IPS DF 6.9 (cell line): ENCODE measurements around the gene DNAAF5.

Experiments
- DNase-seq: peaks from one replicate; pipeline ENCODE4 v3.0.0-alpha.2; 2013; ENCODE audit warnings: low read depth, low spot score
- H3K27ac ChIP-seq: one replicate; pipeline ENCODE4 v1.5.1; 2013; ENCODE audit warnings: low read length, control low read depth
- H3K27me3 ChIP-seq: 2 replicates; pipeline ENCODE4 v1.6.1; 2013; ENCODE audit warnings: mild to moderate bottlenecking, low read length; ENCODE audit not compliant: control insufficient read depth, insufficient read depth
- H3K36me3 ChIP-seq: 2 replicates; pipeline ENCODE4 v1.6.1; 2013; ENCODE audit warnings: low read length; ENCODE audit not compliant: control insufficient read depth, insufficient read depth
- H3K4me1 ChIP-seq: 2 replicates; pipeline ENCODE4 v1.6.1; 2013; ENCODE audit warnings: low read length; ENCODE audit not compliant: control insufficient read depth, insufficient read depth
- H3K4me3 ChIP-seq: 2 replicates; pipeline ENCODE4 v1.5.1; 2013; ENCODE audit warnings: mild to moderate bottlenecking, low read length
- H3K9me3 ChIP-seq: 2 replicates; pipeline ENCODE4 v1.6.1; 2013; ENCODE audit warnings: low read length, inconsistent platforms; ENCODE audit not compliant: control insufficient read depth, insufficient read depth
- WGBS: extraction: QIAGEN DNeasy Blood & Tissue Kit; methylation state at CpG from one replicate; pipeline ENCODE4 v1.1.7; 2013; ENCODE audit warnings: mixed read lengths, missing lambda C conversion rate; ENCODE audit not compliant: insufficient read length, insufficient coverage; 5-methylcytosine and 5-hydroxymethylcytosine counted together

The DNAAF5 gene

GRCh38 chr7:767941-768731 lies 41.6 kb downstream of the DNAAF5 start:
- Histone ChIP-seq H3K4me3 (no peak overlapping the region), H3K27me3 (no peaks in the 10 kb centered on the region), H3K9me3 (no peaks in the 10 kb centered on the region), H3K4me1 (no peaks in the 10 kb centered on the region), H3K36me3 (peaks cover 19% of the 10 kb centered on the region), H3K27ac (no peak overlapping the region)
- no peak for DNase-seq
- no CpG with 5 or more reads among the region's 65 CpGs for WGBS

- Histone ChIP-seq H3K4me3 (no peak overlapping the region), H3K4me1 (peaks cover under 1% of the 10 kb centered on the region; the same call in 1 of the 2 replicates), H3K36me3 (peaks cover 13% of the 10 kb centered on the region), H3K27ac (no peak overlapping the region), H3K27me3 (no peaks in the 10 kb centered on the region), H3K9me3 (no peaks in the 10 kb centered on the region)
- WGBS = no CpG with 5 or more reads among the region's 36 CpGs
- no peak for DNase-seq
These were observed 42.5 kb downstream of the DNAAF5 start for GRCh38 chr7:768881-769504.

GRCh38 chr7:770336-770735 lies 43.8 kb downstream of the DNAAF5 start:
- no peak overlapping the region for H3K27ac ChIP-seq
- peaks cover 5% of the 10 kb centered on the region; the same call in 1 of the 2 replicates for H3K36me3 ChIP-seq
- peaks cover 2% of the 10 kb centered on the region; the same call in 1 of the 2 replicates for H3K4me1 ChIP-seq
- no peaks in the 10 kb centered on the region for H3K9me3 ChIP-seq
- H3K27me3 ChIP-seq = no peaks in the 10 kb centered on the region
- no peak for DNase-seq
- WGBS = no CpG with 5 or more reads among the region's 14 CpGs
- no peak overlapping the region for H3K4me3 ChIP-seq

- Histone ChIP-seq H3K36me3 (peaks cover 5% of the 10 kb centered on the region; the same call in 1 of the 2 replicates), H3K27ac (no peak overlapping the region), H3K27me3 (no peaks in the 10 kb centered on the region), H3K4me3 (no peak overlapping the region), H3K9me3 (no peaks in the 10 kb centered on the region), H3K4me1 (peaks cover 2% of the 10 kb centered on the region; the same call in 1 of the 2 replicates)
- no CpG with 5 or more reads among the region's 7 CpGs for WGBS
- no peak for DNase-seq
These were observed 44.3 kb downstream of the DNAAF5 start for GRCh38 chr7:770741-771166.

- no peak overlapping the region for H3K4me3 ChIP-seq
- WGBS = no CpG with 5 or more reads among the region's 24 CpGs
- H3K9me3 ChIP-seq = no peaks in the 10 kb centered on the region
- H3K36me3 ChIP-seq = peaks cover 5% of the 10 kb centered on the region; the same call in 1 of the 2 replicates
- DNase-seq = no peak
- H3K4me1 ChIP-seq = peaks cover 2% of the 10 kb centered on the region; the same call in 1 of the 2 replicates
- no peaks in the 10 kb centered on the region for H3K27me3 ChIP-seq
- H3K27ac ChIP-seq = no peak overlapping the region
These were observed 44.9 kb downstream of the DNAAF5 start for GRCh38 chr7:771234-772004.

GRCh38 chr7:772005-772294 lies 45.5 kb downstream of the DNAAF5 start:
- H3K27ac ChIP-seq = no peak overlapping the region
- no peak for DNase-seq
- no peaks in the 10 kb centered on the region for H3K9me3 ChIP-seq
- H3K27me3 ChIP-seq = no peaks in the 10 kb centered on the region
- H3K4me1 ChIP-seq = peaks cover 2% of the 10 kb centered on the region; the same call in 1 of the 2 replicates
- H3K36me3 ChIP-seq = peaks cover 5% of the 10 kb centered on the region; the same call in 1 of the 2 replicates
- no peak overlapping the region for H3K4me3 ChIP-seq
- no CpG with 5 or more reads among the region's 11 CpGs for WGBS

GRCh38 chr7:772392-772791 lies 45.9 kb downstream of the DNAAF5 start:
- no peak overlapping the region for H3K27ac ChIP-seq
- DNase-seq = no peak
- no CpG with 5 or more reads among the region's 13 CpGs for WGBS

GRCh38 chr7:772861-773621 lies 46.5 kb downstream of the DNAAF5 start:
- no peaks in the 10 kb centered on the region for H3K27me3 ChIP-seq
- no peak overlapping the region for H3K4me3 ChIP-seq
- H3K4me1 ChIP-seq = peaks cover 2% of the 10 kb centered on the region; the same call in 1 of the 2 replicates
- WGBS = no CpG with 5 or more reads among the region's 32 CpGs
- H3K9me3 ChIP-seq = no peaks in the 10 kb centered on the region
- DNase-seq = no peak
- 0 out of 2 replicates have a peak, but pooled peaks cover 2% of the 10 kb centered on the region for H3K36me3 ChIP-seq
- H3K27ac ChIP-seq = no peak overlapping the region

More at GRCh38 chr7:772392-772791, 45.9 kb downstream of the DNAAF5 start:
- Histone ChIP-seq H3K36me3 (peaks cover 5% of the 10 kb centered on the region; the same call in 1 of the 2 replicates), H3K9me3 (no peaks in the 10 kb centered on the region), H3K4me1 (peaks cover 2% of the 10 kb centered on the region; the same call in 1 of the 2 replicates), H3K4me3 (no peak overlapping the region), H3K27me3 (no peaks in the 10 kb centered on the region)

GRCh38 chr7:773622-773915 lies 47.1 kb downstream of the DNAAF5 start:
- Histone ChIP-seq H3K27ac (no peak overlapping the region), H3K36me3 (peaks cover 3% of the 10 kb centered on the region; the same call in 1 of the 2 replicates), H3K9me3 (no peaks in the 10 kb centered on the region), H3K4me3 (no peak overlapping the region), H3K27me3 (no peaks in the 10 kb centered on the region), H3K4me1 (peaks cover 2% of the 10 kb centered on the region; the same call in 1 of the 2 replicates)
- DNase-seq = no peak
- WGBS = no CpG with 5 or more reads among the region's 12 CpGs
